ENCODE data around the gene CHST2.

- TF ChIP-seq CTCF (IDR thresholded peaks at IDR 0.05): no peak
- TF ChIP-seq TCF7L2 (IDR thresholded peaks at IDR 0.05; ENCODE audit: low read depth, low read length): no peak
- TF ChIP-seq REST (IDR thresholded peaks at IDR 0.05; ENCODE audit: insufficient read depth in 1 of 2, low read depth in 2 of 2, low read length in 1 of 2): no peak
- no peak for TF ChIP-seq SIN3A (IDR thresholded peaks at IDR 0.05; ENCODE audit: borderline replicate concordance, insufficient read depth, low read depth, low read length)
These were observed 44.1 kb downstream of the CHST2 start for GRCh38 chr3:143163562-143164100.
